HG02678 (cell line): ENCODE results near the gene BSND.

ENCODE experiments used
- ATAC-seq: cut with Tn5 transposase; IDR thresholded peaks from one replicate; pipeline ENCODE4 v1.9.1; 2021; ENCODE audit warnings: mild to moderate bottlenecking, moderate library complexity; ENCODE audit not compliant: unreplicated experiment

Gene BSND

DNA sequence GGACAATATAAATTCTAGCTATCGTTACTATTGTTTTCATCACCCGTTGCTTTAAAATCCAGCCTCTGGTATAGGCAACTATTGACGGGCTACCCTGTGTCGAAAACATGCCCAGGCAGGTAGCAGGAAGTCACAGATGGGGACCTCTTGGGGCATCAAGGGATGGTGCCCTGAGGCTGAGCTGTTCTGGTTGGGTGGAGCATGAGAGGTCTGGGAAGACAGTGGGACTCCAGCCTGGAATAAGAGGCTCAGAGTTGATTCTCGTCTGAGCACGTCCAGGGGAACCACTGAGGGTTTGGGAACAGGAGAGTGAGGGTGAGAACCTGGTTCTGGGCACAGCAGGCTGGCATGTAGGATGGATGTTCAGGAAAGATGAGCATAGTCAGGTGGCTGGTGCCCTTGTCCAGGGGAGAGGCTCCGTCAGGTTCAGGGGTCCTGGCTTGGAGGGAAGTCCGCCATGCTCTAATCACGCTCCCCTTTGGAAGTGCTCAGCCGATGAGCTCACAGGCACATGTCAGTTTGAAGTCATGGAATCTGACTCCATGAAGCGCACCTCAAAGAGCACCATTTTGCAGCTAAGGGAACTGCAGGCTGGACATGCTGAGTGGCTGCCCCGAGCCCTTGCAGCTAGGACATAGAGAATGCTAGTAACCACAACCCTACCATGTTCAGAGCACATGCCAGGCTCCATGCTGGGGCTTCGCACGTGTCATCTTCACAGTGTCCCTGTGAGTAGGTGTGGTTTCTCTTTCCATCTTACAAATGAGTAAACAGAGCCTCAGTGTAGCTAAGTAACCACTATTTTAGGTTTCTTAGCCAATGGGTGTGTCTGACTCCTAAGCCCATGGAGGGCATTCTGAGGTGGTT, 61.6 kb downstream of the BSND start:
- ATAC-seq: no peak

DNA sequence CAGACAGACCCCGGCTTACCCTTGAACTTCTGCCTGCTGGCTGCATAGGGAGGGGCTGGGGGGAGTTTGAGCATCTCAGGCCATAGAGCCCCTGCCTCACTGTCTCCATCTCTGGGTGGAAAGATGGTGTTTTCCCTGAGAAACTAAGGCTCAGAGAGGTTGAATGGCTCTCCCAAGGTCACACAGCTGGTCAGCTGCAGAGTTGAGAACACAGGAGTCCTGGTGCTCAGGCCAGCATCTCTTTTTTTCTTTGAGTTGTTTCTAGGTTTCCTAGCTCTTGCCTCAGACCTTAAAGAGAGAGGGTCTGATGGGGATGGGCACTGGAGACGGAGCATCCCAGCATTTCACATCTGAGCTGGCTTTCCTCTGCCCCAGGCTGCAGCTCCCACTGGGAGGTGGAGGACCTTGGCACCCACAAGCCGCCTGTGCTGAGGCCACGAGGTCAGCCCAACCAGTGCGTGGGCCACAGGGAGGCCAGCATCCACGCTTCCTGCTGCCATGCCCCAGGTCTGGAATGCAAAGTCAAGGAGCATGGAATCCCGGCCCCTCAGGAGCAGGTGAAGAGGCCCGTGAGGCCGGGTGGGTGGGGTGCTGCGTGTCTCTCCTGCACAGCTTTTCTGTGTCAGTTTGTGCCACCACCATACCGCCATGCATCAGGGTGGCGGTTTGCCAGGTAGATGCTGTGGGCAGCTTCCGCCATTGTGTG, 62.4 kb downstream of the BSND start:
- ATAC-seq: no peak
